Astrocyte (in vitro differentiated cells and primary cell): ENCODE results near the gene SLC16A12.

Experiments used
- CTCF ChIP-seq: IDR thresholded peaks from 2 replicates; pipeline ENCODE4 v1.5.1; 2011; ENCODE audit warnings: low read depth, mild to moderate bottlenecking, inconsistent platforms, low read length, moderate library complexity; ENCODE audit not compliant: insufficient read depth
- EZH2 ChIP-seq: IDR thresholded peaks from 2 replicates; pipeline ENCODE4 v1.6.1; 2012; ENCODE audit warnings: mild to moderate bottlenecking, low read length, inconsistent platforms; ENCODE audit not compliant: insufficient read depth

- no peak for TF ChIP-seq CTCF
- no peak for TF ChIP-seq EZH2
Observed at GRCh38 chr10:89452193-89452592, 83.2 kb downstream of the SLC16A12 start.
